ENCODE results near the gene MUSK.
"Not testable (repeated sequence)": the region's sequence is repeated elsewhere in the genome, so short reads cannot be mapped to it uniquely, and the experiment has no call there.

The MUSK gene

GRCh38 chr9:110785166-110785565, 116.6 kb downstream of the MUSK start:
- H3K9me3 ChIP-seq (ENCODE audit: low read length), result no peaks in the 10 kb centered on the region
- H3K9ac ChIP-seq (ENCODE audit: low read length), result no peak overlapping the region
- no peaks in the 10 kb centered on the region for H3K27me3 ChIP-seq (ENCODE audit: insufficient read depth, low read length)

GRCh38 chr9:110788396-110788795, 119.8 kb downstream of the MUSK start:
- not testable (repeated sequence) for H3K9ac ChIP-seq (ENCODE audit: low read length); H3K36me3 ChIP-seq (ENCODE audit: insufficient read depth, low read length); H3K27ac ChIP-seq (ENCODE audit: low read depth, low read length, poor library complexity, severe bottlenecking); H4K20me1 ChIP-seq (ENCODE audit: insufficient read depth, low read length); H3K4me2 ChIP-seq (ENCODE audit: low read length); H3K9me3 ChIP-seq (ENCODE audit: low read length); H3K27me3 ChIP-seq (ENCODE audit: insufficient read depth, low read length); H3K9me2 ChIP-seq (ENCODE audit: low read depth, low read length); H3K4me1 ChIP-seq (ENCODE audit: insufficient read depth, low read length, severe bottlenecking); H2AFZ ChIP-seq (ENCODE audit: low read length); H3K4me3 ChIP-seq (ENCODE audit: low read depth, low read length, poor library complexity, severe bottlenecking); H3F3A ChIP-seq (ENCODE audit: insufficient read depth, low read length); H3K79me2 ChIP-seq (ENCODE audit: insufficient read depth, low read length)

More at GRCh38 chr9:110785166-110785565, 116.6 kb downstream of the MUSK start:
- H3K4me1 ChIP-seq (ENCODE audit: insufficient read depth, low read length, severe bottlenecking), result no peaks in the 10 kb centered on the region
- H3K4me2 ChIP-seq (ENCODE audit: low read length), result no peak overlapping the region
- no peak overlapping the region for H3K27ac ChIP-seq (ENCODE audit: low read depth, low read length, poor library complexity, severe bottlenecking)
- H3K9me2 ChIP-seq (ENCODE audit: low read depth, low read length), result no peaks in the 10 kb centered on the region
- H3K4me3 ChIP-seq (ENCODE audit: low read depth, low read length, poor library complexity, severe bottlenecking), result no peak overlapping the region
- H3K79me2 ChIP-seq (ENCODE audit: insufficient read depth, low read length), result no peaks in the 10 kb centered on the region
- no peaks in the 10 kb centered on the region for H3K36me3 ChIP-seq (ENCODE audit: insufficient read depth, low read length)
- H2AFZ ChIP-seq (ENCODE audit: low read length), result no peak overlapping the region
- TF ChIP-seq EZH2 (IDR thresholded peaks at IDR 0.05; ENCODE audit: borderline replicate concordance, low read length) (no peak), CTCF (IDR thresholded peaks at IDR 0.05; ENCODE audit: low read length) (no peak)
- H3F3A ChIP-seq (ENCODE audit: insufficient read depth, low read length), result no peaks in the 10 kb centered on the region
- no peaks in the 10 kb centered on the region for H4K20me1 ChIP-seq (ENCODE audit: insufficient read depth, low read length)

GRCh38 chr9:110788871-110789270, 120.3 kb downstream of the MUSK start:
- Histone ChIP-seq H3K79me2 (ENCODE audit: insufficient read depth, low read length) (no peaks in the 10 kb centered on the region), H3F3A (ENCODE audit: insufficient read depth, low read length) (no peaks in the 10 kb centered on the region), H3K27ac (ENCODE audit: low read depth, low read length, poor library complexity, severe bottlenecking) (no peak overlapping the region), H3K36me3 (ENCODE audit: insufficient read depth, low read length) (no peaks in the 10 kb centered on the region), H3K4me3 (ENCODE audit: low read depth, low read length, poor library complexity, severe bottlenecking) (no peak overlapping the region), H3K9me2 (ENCODE audit: low read depth, low read length) (no peaks in the 10 kb centered on the region), H4K20me1 (ENCODE audit: insufficient read depth, low read length) (no peaks in the 10 kb centered on the region), H3K27me3 (ENCODE audit: insufficient read depth, low read length) (no peaks in the 10 kb centered on the region), H3K9ac (ENCODE audit: low read length) (no peak overlapping the region), H3K4me1 (ENCODE audit: insufficient read depth, low read length, severe bottlenecking) (no peaks in the 10 kb centered on the region), H3K9me3 (ENCODE audit: low read length) (no peaks in the 10 kb centered on the region), H2AFZ (ENCODE audit: low read length) (no peak overlapping the region), H3K4me2 (ENCODE audit: low read length) (no peak overlapping the region)
- TF ChIP-seq EZH2 (IDR thresholded peaks at IDR 0.05; ENCODE audit: borderline replicate concordance, low read length), result no peak
- no peak for TF ChIP-seq CTCF (IDR thresholded peaks at IDR 0.05; ENCODE audit: low read length)

GRCh38 chr9:110797611-110798010, 129.0 kb downstream of the MUSK start:
- Histone ChIP-seq H3K4me2 (ENCODE audit: low read length) (no peak overlapping the region), H3K9ac (ENCODE audit: low read length) (no peak overlapping the region), H3K27me3 (ENCODE audit: insufficient read depth, low read length) (no peaks in the 10 kb centered on the region), H3K4me1 (ENCODE audit: insufficient read depth, low read length, severe bottlenecking) (no peaks in the 10 kb centered on the region), H4K20me1 (ENCODE audit: insufficient read depth, low read length) (no peaks in the 10 kb centered on the region), H3K9me2 (ENCODE audit: low read depth, low read length) (no peaks in the 10 kb centered on the region), H3K4me3 (ENCODE audit: low read depth, low read length, poor library complexity, severe bottlenecking) (no peak overlapping the region), H3F3A (ENCODE audit: insufficient read depth, low read length) (no peaks in the 10 kb centered on the region), H3K9me3 (ENCODE audit: low read length) (no peaks in the 10 kb centered on the region), H2AFZ (ENCODE audit: low read length) (no peak overlapping the region), H3K36me3 (ENCODE audit: insufficient read depth, low read length) (no peaks in the 10 kb centered on the region), H3K27ac (ENCODE audit: low read depth, low read length, poor library complexity, severe bottlenecking) (no peak overlapping the region), H3K79me2 (ENCODE audit: insufficient read depth, low read length) (no peaks in the 10 kb centered on the region)
- TF ChIP-seq EZH2 (IDR thresholded peaks at IDR 0.05; ENCODE audit: borderline replicate concordance, low read length), result no peak
- no peak for TF ChIP-seq CTCF (IDR thresholded peaks at IDR 0.05; ENCODE audit: low read length)

Data from OCI-LY1 (cell line).